GM06990 (cell line): ENCODE results near the gene CRIM1.

Experiments
- DNase-seq: peaks from one replicate; pipeline ENCODE4 v3.0.0-alpha.2; 2011; ENCODE audit not compliant: insufficient read length; ENCODE audit errors: extremely low read depth
- H3K27me3 ChIP-seq: replicated peaks from 2 replicates; pipeline ENCODE4 v1.6.0; 2011; ENCODE audit warnings: low read length; ENCODE audit not compliant: control insufficient read depth, insufficient read depth
- H3K36me3 ChIP-seq: 2 replicates; pipeline ENCODE4 v1.5.1; 2011; ENCODE audit warnings: low read length; ENCODE audit not compliant: control insufficient read depth, insufficient read depth
- H3K4me3 ChIP-seq: replicated peaks from 2 replicates; pipeline ENCODE4 v1.5.1; 2011; ENCODE audit warnings: low read depth, mild to moderate bottlenecking, control low read depth, low read length
- CTCF ChIP-seq: IDR thresholded peaks from 2 replicates; pipeline ENCODE4 v1.5.1; 2011; ENCODE audit warnings: low read length, control low read depth, mild to moderate bottlenecking, inconsistent platforms; ENCODE audit not compliant: insufficient read depth, poor library complexity, severe bottlenecking

Gene CRIM1

GRCh38 chr2:36478332-36478738, 122.8 kb downstream of the CRIM1 start:
- H3K36me3 ChIP-seq: no peaks in the 10 kb centered on the region
- DNase-seq: no peak
- no peaks in the 10 kb centered on the region for H3K27me3 ChIP-seq
- no peak for TF ChIP-seq CTCF
- H3K4me3 ChIP-seq: no peak overlapping the region

- DNase-seq: no peak
- Histone ChIP-seq H3K4me3 (no peak overlapping the region), H3K36me3 (no peaks in the 10 kb centered on the region)
Measured at GRCh38 chr2:36478999-36479398, 123.4 kb downstream of the CRIM1 start.

GRCh38 chr2:36479406-36479805, 123.8 kb downstream of the CRIM1 start:
- no peak for TF ChIP-seq CTCF
- Histone ChIP-seq H3K27me3 (no peaks in the 10 kb centered on the region), H3K4me3 (no peak overlapping the region), H3K36me3 (no peaks in the 10 kb centered on the region)
- no peak for DNase-seq

More at GRCh38 chr2:36478999-36479398, 123.4 kb downstream of the CRIM1 start:
- H3K27me3 ChIP-seq: no peaks in the 10 kb centered on the region
- no peak for TF ChIP-seq CTCF

- no peaks in the 10 kb centered on the region for H3K27me3 ChIP-seq
- TF ChIP-seq CTCF: no peak
- H3K36me3 ChIP-seq: no peaks in the 10 kb centered on the region
- DNase-seq: no peak
- no peak overlapping the region for H3K4me3 ChIP-seq
Measured at GRCh38 chr2:36480028-36480427, 124.5 kb downstream of the CRIM1 start.

- H3K36me3 ChIP-seq: no peaks in the 10 kb centered on the region
- no peak overlapping the region for H3K4me3 ChIP-seq
- TF ChIP-seq CTCF: no peak
- H3K27me3 ChIP-seq: no peaks in the 10 kb centered on the region
- no peak for DNase-seq
Measured at GRCh38 chr2:36480636-36481035, 125.1 kb downstream of the CRIM1 start.

GRCh38 chr2:36481709-36482108, 126.1 kb downstream of the CRIM1 start:
- H3K36me3 ChIP-seq: no peaks in the 10 kb centered on the region
- no peak overlapping the region for H3K4me3 ChIP-seq
- TF ChIP-seq CTCF: no peak
- no peak for DNase-seq
- no peaks in the 10 kb centered on the region for H3K27me3 ChIP-seq
